GM20000 (cell line): Measurements from ENCODE around the gene SESTD1.

ENCODE experiments used
- DNase-seq: peaks from one replicate; pipeline ENCODE4 v3.0.0; 2012; ENCODE audit warnings: low spot score
- TF ChIP-seq, protein P1 (sequence below): IDR thresholded peaks from 2 replicates; pipeline ENCODE4 v1.5.1; 2012; ENCODE audit warnings: mild to moderate bottlenecking, control low read depth; ENCODE audit errors: extremely low read depth, missing control alignments

Gene SESTD1

DNA sequence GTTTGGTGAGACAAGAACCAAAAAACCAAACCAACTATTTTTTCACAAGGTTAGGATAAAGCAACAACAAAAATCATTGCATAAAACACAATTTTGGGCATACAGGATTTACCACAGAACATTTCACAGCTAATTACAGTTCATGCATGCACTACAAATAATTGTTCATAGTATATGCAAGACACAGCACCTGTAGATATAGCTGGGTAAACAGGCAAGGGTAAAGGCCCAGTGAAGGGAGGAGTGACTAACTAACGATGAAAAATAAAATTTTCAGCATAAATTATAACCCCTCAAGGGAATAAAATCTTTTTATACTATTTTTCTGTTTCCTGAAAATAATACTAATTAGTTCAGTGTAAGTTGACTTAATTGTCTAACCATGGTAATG lies 141.4 kb downstream of the SESTD1 start:
- TF ChIP-seq, protein P1, sequence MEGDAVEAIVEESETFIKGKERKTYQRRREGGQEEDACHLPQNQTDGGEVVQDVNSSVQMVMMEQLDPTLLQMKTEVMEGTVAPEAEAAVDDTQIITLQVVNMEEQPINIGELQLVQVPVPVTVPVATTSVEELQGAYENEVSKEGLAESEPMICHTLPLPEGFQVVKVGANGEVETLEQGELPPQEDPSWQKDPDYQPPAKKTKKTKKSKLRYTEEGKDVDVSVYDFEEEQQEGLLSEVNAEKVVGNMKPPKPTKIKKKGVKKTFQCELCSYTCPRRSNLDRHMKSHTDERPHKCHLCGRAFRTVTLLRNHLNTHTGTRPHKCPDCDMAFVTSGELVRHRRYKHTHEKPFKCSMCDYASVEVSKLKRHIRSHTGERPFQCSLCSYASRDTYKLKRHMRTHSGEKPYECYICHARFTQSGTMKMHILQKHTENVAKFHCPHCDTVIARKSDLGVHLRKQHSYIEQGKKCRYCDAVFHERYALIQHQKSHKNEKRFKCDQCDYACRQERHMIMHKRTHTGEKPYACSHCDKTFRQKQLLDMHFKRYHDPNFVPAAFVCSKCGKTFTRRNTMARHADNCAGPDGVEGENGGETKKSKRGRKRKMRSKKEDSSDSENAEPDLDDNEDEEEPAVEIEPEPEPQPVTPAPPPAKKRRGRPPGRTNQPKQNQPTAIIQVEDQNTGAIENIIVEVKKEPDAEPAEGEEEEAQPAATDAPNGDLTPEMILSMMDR, result no peak
- no peak for DNase-seq

- TF ChIP-seq, protein P1, result no peak
- no peak for DNase-seq
Measured at GRCh38 chr2:179107737-179108136, 156.9 kb downstream of the SESTD1 start.

DNA sequence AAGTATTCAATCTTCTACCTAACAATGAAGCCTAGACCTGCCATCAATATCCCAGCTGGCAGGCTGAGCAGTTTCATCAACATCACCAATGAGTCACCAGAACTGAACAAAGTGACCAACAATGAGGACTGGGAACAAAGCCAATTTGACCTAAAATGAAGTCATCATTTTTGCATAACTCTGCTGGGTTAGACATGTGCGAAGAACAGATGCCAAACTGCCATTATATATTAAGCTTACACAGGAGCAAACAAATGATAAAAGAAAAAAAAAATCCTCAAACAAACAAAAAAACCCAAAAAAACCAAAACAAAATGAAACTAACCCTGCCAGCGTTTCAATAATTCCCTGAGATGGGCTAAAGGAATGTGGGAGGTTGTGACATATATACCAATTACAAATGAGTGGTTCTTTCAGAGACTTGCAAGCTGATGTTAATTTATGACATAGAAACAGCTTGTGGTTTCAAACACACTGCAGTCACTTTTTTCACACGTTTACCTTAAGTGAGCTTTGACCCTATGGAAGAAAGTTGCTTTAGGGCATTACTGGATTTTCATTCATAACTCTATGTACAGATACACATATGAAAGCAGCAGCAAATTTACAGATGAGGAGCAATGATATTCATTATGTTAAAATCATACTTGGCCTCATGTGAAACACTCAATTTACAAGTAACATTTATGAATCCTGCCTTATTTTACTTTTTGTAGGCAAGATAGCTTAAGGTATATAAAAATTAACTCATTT lies 157.8 kb downstream of the SESTD1 start:
- no peak for DNase-seq
- TF ChIP-seq, protein P1, result no peak

GRCh38 chr2:179106342-179106675 lies 158.3 kb downstream of the SESTD1 start:
- DNase-seq, result no peak
- TF ChIP-seq, protein P1, result no peak

- DNase-seq, result no peak
- TF ChIP-seq, protein P1, result no peak
Measured at GRCh38 chr2:179104736-179105135, 159.9 kb downstream of the SESTD1 start.

DNA sequence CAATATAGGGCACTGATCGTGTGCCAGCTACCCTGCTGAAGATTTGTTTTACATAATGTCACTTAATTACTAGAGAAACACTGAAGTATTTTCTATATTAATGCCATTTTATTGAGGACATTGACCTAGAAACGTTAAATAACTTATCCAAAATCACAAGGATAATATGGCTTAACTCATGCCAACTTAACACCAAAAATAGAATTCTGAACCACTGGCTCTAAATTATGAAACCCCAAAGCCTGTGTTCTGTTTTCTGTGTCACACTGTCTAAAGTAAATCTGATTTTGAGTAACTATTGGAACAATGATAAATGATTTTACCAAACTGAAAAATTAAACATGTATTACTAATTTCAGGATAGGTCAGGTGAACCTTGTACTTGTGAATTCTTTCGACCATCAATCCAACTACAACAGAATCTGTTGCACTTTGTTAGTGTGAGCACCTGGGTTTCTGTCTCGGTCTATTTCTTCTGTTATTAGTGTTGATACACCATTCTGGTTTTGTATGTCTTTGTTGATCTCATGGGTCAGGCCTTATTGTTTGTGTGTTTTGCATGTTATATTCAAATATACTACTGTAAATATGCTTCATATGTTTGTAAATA lies 166.4 kb downstream of the SESTD1 start:
- DNase-seq, result no peak
- TF ChIP-seq, protein P1, result no peak

- DNase-seq, result no peak
- TF ChIP-seq, protein P1, result no peak
Measured at GRCh38 chr2:179097131-179097530, 167.5 kb downstream of the SESTD1 start.
